Measurements from ENCODE around the gene ACHE. TPM values are rescaled to one million over a fixed set of nuclear protein-coding genes. Genes with fewer than 3 reads are reported as not detected.
A peak's percentile ranks its signal among the peaks of the same experiment; 100 is the strongest.

ACHE gene
- total and polyA plus RNA-seq, 2 donors from 2014 or later: 1.6 to 3.6 TPM

- Histone ChIP-seq H3K27ac (ENCODE audit: low read depth in 2 of 2, low read length in 2 of 2) (no peak overlapping the region), H3K4me1 (ENCODE audit: control insufficient read depth in 2 of 3, insufficient read depth in 2 of 3, low read depth in 1 of 3, low read length in 3 of 3) (no peaks in the 10 kb centered on the region), H3K9me3 (ENCODE audit: control insufficient read depth in 2 of 3, insufficient read depth in 1 of 3, low read length in 3 of 3) (no peaks in the 10 kb centered on the region), H3K27me3 (ENCODE audit: control insufficient read depth, insufficient read depth, low read length) (no peaks in the 10 kb centered on the region), H3K4me3 (ENCODE audit: low read length in 3 of 3) (no peak overlapping the region), H3K36me3 (ENCODE audit: control insufficient read depth in 2 of 3, insufficient read depth in 3 of 3, low read length in 3 of 3) (no peaks in the 10 kb centered on the region), H3K9ac (ENCODE audit: low read length in 3 of 3) (no peak overlapping the region)
- intact Hi-C loops (cut with DNase I): no loop called here
- TF ChIP-seq CTCF (IDR thresholded peaks at IDR 0.05; ENCODE audit: borderline replicate concordance, extremely low read depth, insufficient read depth): no peak
- DNase-seq: no peak
- no peak for FAIRE-seq
Observed at GRCh38 chr7:100908512-100908911, 12.8 kb upstream of the ACHE start.

GRCh38 chr7:100902638-100903037, 7.0 kb upstream of the ACHE start:
- Histone ChIP-seq H3K27ac (ENCODE audit: low read depth in 2 of 2, low read length in 2 of 2) (no peak overlapping the region), H3K27me3 (ENCODE audit: control insufficient read depth, insufficient read depth, low read length) (no peaks in the 10 kb centered on the region), H3K9ac (ENCODE audit: low read length in 3 of 3) (no peak overlapping the region), H3K9me3 (ENCODE audit: control insufficient read depth in 2 of 3, insufficient read depth in 1 of 3, low read length in 3 of 3) (no peaks in the 10 kb centered on the region), H3K4me1 (ENCODE audit: control insufficient read depth in 2 of 3, insufficient read depth in 2 of 3, low read depth in 1 of 3, low read length in 3 of 3) (no peaks in the 10 kb centered on the region), H3K36me3 (ENCODE audit: control insufficient read depth in 2 of 3, insufficient read depth in 3 of 3, low read length in 3 of 3) (no peaks in the 10 kb centered on the region), H3K4me3 (ENCODE audit: low read length in 3 of 3) (no peak overlapping the region)
- TF ChIP-seq CTCF (IDR thresholded peaks at IDR 0.05; ENCODE audit: borderline replicate concordance, extremely low read depth, insufficient read depth): no peak
- FAIRE-seq (no peak), DNase-seq (peak in 1 of 5 donors; percentile 18)
- intact Hi-C loops (cut with DNase I): no loop called here

GRCh38 chr7:100901921-100902332, 6.2 kb upstream of the ACHE start:
- no peaks in the 10 kb centered on the region for H3K27me3 ChIP-seq (ENCODE audit: control insufficient read depth, insufficient read depth, low read length)
- no peak overlapping the region for H3K27ac ChIP-seq (ENCODE audit: low read depth in 2 of 2, low read length in 2 of 2)
- no peak overlapping the region for H3K4me3 ChIP-seq (ENCODE audit: low read length in 3 of 3)
- no peaks in the 10 kb centered on the region for H3K9me3 ChIP-seq (ENCODE audit: control insufficient read depth in 2 of 3, insufficient read depth in 1 of 3, low read length in 3 of 3)
- H3K36me3 ChIP-seq (ENCODE audit: control insufficient read depth in 2 of 3, insufficient read depth in 3 of 3, low read length in 3 of 3): no peaks in the 10 kb centered on the region
- DNase-seq (no peak), FAIRE-seq (no peak)
- no peaks in the 10 kb centered on the region for H3K4me1 ChIP-seq (ENCODE audit: control insufficient read depth in 2 of 3, insufficient read depth in 2 of 3, low read depth in 1 of 3, low read length in 3 of 3)
- no peak overlapping the region for H3K9ac ChIP-seq (ENCODE audit: low read length in 3 of 3)
- intact Hi-C loops (cut with DNase I): no loop called here
- no peak for TF ChIP-seq CTCF (IDR thresholded peaks at IDR 0.05; ENCODE audit: borderline replicate concordance, extremely low read depth, insufficient read depth)

- intact Hi-C loops (cut with DNase I): no loop called here
- H3K4me3 ChIP-seq (ENCODE audit: low read length in 3 of 3): no peak overlapping the region
- H3K4me1 ChIP-seq (ENCODE audit: control insufficient read depth in 2 of 3, insufficient read depth in 2 of 3, low read depth in 1 of 3, low read length in 3 of 3): peaks cover 0 to 5% (median 0%) of the 10 kb centered on the region in 3 donors
- no peak overlapping the region for H3K27ac ChIP-seq (ENCODE audit: low read depth in 2 of 2, low read length in 2 of 2)
- DNase-seq: no peak
- no peak for FAIRE-seq
- H3K9me3 ChIP-seq (ENCODE audit: control insufficient read depth in 2 of 3, insufficient read depth in 1 of 3, low read length in 3 of 3): no peaks in the 10 kb centered on the region
- H3K27me3 ChIP-seq (ENCODE audit: control insufficient read depth, insufficient read depth, low read length): peaks cover 4% of the 10 kb centered on the region
- no peak overlapping the region for H3K9ac ChIP-seq (ENCODE audit: low read length in 3 of 3)
- no peaks in the 10 kb centered on the region for H3K36me3 ChIP-seq (ENCODE audit: control insufficient read depth in 2 of 3, insufficient read depth in 3 of 3, low read length in 3 of 3)
- TF ChIP-seq CTCF (IDR thresholded peaks at IDR 0.05; ENCODE audit: borderline replicate concordance, extremely low read depth, insufficient read depth): no peak
Observed at GRCh38 chr7:100900978-100901377, 5.3 kb upstream of the ACHE start.
